ENCODE results near the gene PI4KA. TPM values are rescaled to one million over a fixed set of nuclear protein-coding genes. Genes with fewer than 3 reads are reported as not detected.
A peak's percentile ranks its signal among the peaks of the same experiment; 100 is the strongest.
"Not testable (repeated sequence)": the region's sequence is repeated elsewhere in the genome, so short reads cannot be mapped to it uniquely, and the experiment has no call there.

Gene PI4KA
- total RNA-seq, 4 donors from 2014 or later, result 76.5 to 164 (median 115) TPM

GRCh38 chr22:20775342-20775895 lies 83.2 kb downstream of the PI4KA start:
- peaks cover 0 to 24% (median 0%) of the 10 kb centered on the region in 4 donors for H3K4me1 ChIP-seq
- no peak overlapping the region for H3K27ac ChIP-seq
- TF ChIP-seq CTCF (IDR thresholded peaks at IDR 0.05) (no peak), EP300 (IDR thresholded peaks at IDR 0.05) (no peak), POLR2A (IDR thresholded peaks at IDR 0.05) (no peak)
- no peaks in the 10 kb centered on the region for H3K9me3 ChIP-seq
- H3K27me3 ChIP-seq, result no peaks in the 10 kb centered on the region
- 75 to 79% methylated on average over 4 of the region's 4 CpGs for whole genome bisulfite sequencing, 2 donors
- H3K36me3 ChIP-seq, result peaks cover 0 to 45% (median 0%) of the 10 kb centered on the region in 3 donors
- no peak overlapping the region for H3K4me3 ChIP-seq
- no peak for DNase-seq (ENCODE audit: low spot score in 2 of 2)

GRCh38 chr22:20774882-20775281 lies 83.7 kb downstream of the PI4KA start:
- no peak overlapping the region for H3K4me3 ChIP-seq
- H3K36me3 ChIP-seq, result peaks cover 0 to 45% (median 0%) of the 10 kb centered on the region in 3 donors
- no peaks in the 10 kb centered on the region for H3K27me3 ChIP-seq
- H3K9me3 ChIP-seq, result no peaks in the 10 kb centered on the region
- DNase-seq (ENCODE audit: low spot score in 2 of 2), result no peak
- WGBS, 2 donors, result 95 to 98% methylated on average over 4 of the region's 4 CpGs
- TF ChIP-seq CTCF (IDR thresholded peaks at IDR 0.05) (no peak), POLR2A (IDR thresholded peaks at IDR 0.05) (no peak), EP300 (IDR thresholded peaks at IDR 0.05) (no peak)
- H3K27ac ChIP-seq, result no peak overlapping the region
- peaks cover 0 to 21% (median 0%) of the 10 kb centered on the region in 4 donors for H3K4me1 ChIP-seq

GRCh38 chr22:20773793-20774212 lies 84.8 kb downstream of the PI4KA start, which contains the start of gene SERPIND1:
Gene SERPIND1, plus strand, starts transcription at chr22:20774113. Its CDS starts 5,200 bp downstream, at chr22:20779313.
- no peak for DNase-seq (ENCODE audit: low spot score in 2 of 2)
- Histone ChIP-seq H3K4me3 (no peak within 1 kb of the TSS), H3K27me3 (no peaks in the 10 kb centered on the region), H3K36me3 (peaks cover 0 to 39% (median 0%) of the 10 kb centered on the region in 3 donors), H3K4me1 (peaks cover 0 to 14% (median 0%) of the 10 kb centered on the region in 4 donors), H3K27ac (no peak within 1 kb of the TSS), H3K9me3 (no peaks in the 10 kb centered on the region)
- no peak for TF ChIP-seq POLR2A (IDR thresholded peaks at IDR 0.05)
- TF ChIP-seq CTCF (IDR thresholded peaks at IDR 0.05), result no peak
- TF ChIP-seq EP300 (IDR thresholded peaks at IDR 0.05), result no peak
- WGBS, 2 donors, result 84% methylated on average over 4 of the region's 4 CpGs

GRCh38 chr22:20771918-20772625 lies 86.5 kb downstream of the PI4KA start:
- TF ChIP-seq POLR2A (IDR thresholded peaks at IDR 0.05) (no peak), CTCF (IDR thresholded peaks at IDR 0.05) (no peak), EP300 (IDR thresholded peaks at IDR 0.05) (no peak)
- no peak for DNase-seq (ENCODE audit: low spot score in 2 of 2)
- H3K27ac ChIP-seq, result peak overlapping the region in 1 of 4 donors; percentile 4
- WGBS, 2 donors, result 62 to 68% methylated on average over 9 of the region's 9 CpGs
- H3K36me3 ChIP-seq, result peaks cover 0 to 31% (median 0%) of the 10 kb centered on the region in 3 donors
- no peaks in the 10 kb centered on the region for H3K4me1 ChIP-seq
- H3K9me3 ChIP-seq, result no peaks in the 10 kb centered on the region
- H3K27me3 ChIP-seq, result no peaks in the 10 kb centered on the region
- H3K4me3 ChIP-seq, result no peak overlapping the region

GRCh38 chr22:20769496-20769826 lies 89.2 kb downstream of the PI4KA start:
- H3K27me3 ChIP-seq; H3K4me1 ChIP-seq; H3K27ac ChIP-seq; DNase-seq (ENCODE audit: low spot score in 2 of 2); H3K9me3 ChIP-seq; H3K4me3 ChIP-seq: not testable (repeated sequence)
- H3K36me3 ChIP-seq, result peaks cover 2 to 46% (median 10%) of the 10 kb centered on the region in 3 donors
- WGBS, 2 donors, result 93 to 95% methylated on average over 9 of the region's 9 CpGs

Data from tibial nerve (tissue), 4 donors.